GM18867 (cell line): ENCODE results near the gene MR1.
"Not testable (repeated sequence)": the region's sequence is repeated elsewhere in the genome, so short reads cannot be mapped to it uniquely, and the experiment has no call there.

ENCODE experiments used
- ATAC-seq: cut with Tn5 transposase; IDR thresholded peaks from one replicate; pipeline ENCODE4 v1.9.1; 2021; ENCODE audit warnings: mild to moderate bottlenecking, moderate library complexity; ENCODE audit not compliant: unreplicated experiment

Gene MR1

DNA sequence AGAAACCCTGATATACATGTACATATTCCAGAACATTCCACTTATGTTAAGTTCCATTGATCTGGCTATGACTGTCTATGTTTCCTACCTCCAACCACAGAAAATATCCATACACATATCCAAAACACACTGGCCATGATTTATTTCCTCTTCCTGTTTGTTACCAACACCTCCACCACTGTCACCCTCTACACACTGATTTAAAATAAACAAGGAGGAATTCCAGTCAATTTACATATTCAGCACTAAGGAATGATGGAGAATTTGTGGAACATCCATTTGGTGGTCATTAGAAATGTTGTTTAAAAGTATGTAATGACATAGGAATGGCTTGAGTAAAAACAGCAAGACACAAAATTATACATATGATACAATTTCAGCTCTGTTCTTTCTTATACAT is 5.6 kb upstream of the MR1 start:
- ATAC-seq = no peak

DNA sequence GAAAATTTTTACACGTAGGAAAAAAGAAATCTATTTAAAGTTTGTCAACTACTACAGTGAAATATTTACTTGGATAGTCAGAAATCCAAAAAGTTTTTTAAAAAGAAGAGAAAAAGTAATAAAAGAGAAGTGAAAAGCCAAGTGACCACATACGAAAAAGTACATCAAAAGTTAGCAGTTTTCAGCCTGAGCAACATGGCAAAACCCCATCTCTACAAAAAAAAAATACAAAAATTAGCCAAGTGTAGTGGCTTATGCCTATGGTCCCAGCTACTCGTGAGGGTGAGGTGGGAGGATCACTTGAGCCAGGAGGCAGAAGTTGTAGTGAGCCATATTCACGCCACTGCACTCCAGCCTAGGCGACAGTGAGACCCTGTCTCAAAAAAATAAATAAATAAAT is 5.2 kb upstream of the MR1 start:
- no peak for ATAC-seq

DNA sequence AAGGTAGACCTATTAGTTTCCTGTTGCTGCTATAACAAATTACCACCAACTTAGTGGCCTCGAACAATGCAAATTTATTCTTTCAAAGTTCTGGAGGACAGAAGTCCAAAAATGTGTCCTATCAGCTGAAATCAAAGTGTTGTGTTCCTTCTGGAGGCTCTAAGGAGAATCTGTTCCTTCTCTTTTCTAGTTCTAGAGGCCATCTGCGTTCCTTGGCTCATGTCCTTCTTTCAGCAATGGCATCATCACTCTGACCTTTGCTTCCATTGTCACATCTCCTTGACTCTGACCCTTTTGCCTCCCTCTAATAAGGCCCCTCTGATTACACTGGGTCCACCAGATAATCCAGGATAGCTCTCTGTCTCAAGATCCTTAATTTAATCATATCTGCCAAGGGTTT is 1.2 kb upstream of the MR1 start:
- no peak for ATAC-seq

DNA sequence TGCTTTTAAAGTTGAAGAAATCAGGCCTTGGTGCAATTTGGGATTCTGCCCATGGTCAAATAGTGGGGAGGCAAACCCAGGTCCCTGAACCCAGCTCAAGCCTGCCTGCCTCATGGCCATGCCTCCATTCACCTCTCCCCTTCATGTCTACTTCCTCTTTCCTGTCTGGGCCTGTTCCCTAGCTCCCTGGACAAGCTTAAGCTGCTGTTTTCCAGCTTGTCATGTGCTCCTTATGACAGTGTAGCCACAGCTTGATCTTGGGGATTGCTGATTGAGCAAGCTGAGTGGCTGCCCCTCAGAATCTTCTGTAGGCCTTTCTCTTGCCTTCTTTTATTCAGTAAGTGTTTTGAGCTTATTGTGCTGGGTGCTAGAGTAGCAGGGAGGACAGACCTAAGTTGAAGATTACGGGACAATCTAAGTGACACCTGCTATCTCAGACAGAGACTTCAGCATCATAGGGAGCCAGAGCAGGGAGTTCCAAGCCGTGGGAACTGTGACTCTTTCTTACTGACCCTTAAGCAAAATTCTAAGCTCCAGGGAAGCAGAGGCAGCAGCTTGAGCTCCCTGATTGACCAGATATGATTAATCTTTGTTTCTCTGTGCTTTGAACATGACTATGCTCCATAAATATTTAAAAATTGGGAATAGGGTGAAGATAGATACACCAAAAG is 520 bp upstream of the MR1 start:
- peak; percentile 23 for ATAC-seq

DNA sequence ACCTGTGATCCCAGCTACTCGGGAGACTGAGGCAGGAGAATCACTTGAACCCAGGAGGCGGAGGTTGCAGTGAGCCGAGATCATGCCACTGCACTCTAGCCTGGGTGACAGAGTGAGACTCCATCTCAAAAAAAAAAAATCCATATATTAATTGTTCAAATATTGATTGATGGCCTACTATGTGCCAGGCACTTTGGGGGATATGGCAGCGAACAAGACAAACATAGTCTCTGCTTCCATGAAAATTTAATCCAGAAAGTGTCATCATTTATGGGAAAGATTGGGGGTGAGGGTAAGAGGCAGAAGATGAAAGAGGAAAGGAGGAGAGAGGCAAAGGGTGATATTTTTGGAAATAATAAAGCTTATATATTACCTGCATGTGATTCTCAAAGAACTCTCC is 1.4 kb downstream of the MR1 start:
- ATAC-seq = not testable (repeated sequence)

- ATAC-seq = no peak
Observed at GRCh38 chr1:181036107-181036836, 2.5 kb downstream of the MR1 start.

DNA sequence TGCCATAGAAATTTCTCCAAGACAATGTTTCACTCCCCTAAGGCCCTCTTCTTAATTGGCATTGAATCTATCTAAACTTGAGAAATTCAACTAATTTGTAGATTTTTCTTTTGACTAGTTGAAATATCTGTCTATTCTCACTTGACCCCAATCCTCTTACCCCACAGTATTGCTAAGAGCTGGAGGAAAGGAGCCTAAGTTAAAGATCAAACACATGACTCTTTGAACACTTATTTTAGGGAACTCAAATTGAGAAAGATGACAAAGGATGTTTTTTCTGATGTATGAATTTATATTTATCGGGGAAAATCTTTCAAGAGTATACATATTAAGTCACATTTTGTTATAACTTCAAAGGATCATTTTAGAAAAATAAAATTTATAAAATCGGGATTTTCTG is 3.6 kb downstream of the MR1 start:
- no peak for ATAC-seq

DNA sequence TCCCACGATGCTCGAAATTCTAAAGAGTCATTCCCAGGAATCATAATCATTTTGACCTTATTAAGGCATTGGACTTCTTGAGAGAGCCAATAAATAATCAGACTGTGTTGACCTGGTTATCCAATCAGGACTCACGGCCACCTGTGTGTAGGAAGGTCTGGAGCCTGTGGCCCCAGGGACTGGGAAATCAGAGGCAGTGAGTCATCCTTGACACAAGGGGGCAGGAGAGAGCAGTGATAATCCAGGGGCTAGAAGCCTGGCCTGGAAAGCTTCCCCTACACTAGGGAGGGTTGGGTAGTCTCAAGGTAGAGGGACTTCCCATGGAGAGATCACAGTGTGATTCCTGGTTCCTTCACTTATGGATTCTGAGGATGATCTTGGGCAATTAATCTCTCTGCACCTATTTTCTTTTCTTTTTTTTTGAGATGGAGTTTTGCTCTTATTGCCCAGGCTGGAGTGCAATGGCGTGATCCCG is 4.7 kb downstream of the MR1 start:
- peak; percentile 44 for ATAC-seq

- ATAC-seq = no peak
Observed at GRCh38 chr1:181040284-181040865, 6.6 kb downstream of the MR1 start.

- no peak for ATAC-seq
Observed at GRCh38 chr1:181043025-181043888, 9.5 kb downstream of the MR1 start.

DNA sequence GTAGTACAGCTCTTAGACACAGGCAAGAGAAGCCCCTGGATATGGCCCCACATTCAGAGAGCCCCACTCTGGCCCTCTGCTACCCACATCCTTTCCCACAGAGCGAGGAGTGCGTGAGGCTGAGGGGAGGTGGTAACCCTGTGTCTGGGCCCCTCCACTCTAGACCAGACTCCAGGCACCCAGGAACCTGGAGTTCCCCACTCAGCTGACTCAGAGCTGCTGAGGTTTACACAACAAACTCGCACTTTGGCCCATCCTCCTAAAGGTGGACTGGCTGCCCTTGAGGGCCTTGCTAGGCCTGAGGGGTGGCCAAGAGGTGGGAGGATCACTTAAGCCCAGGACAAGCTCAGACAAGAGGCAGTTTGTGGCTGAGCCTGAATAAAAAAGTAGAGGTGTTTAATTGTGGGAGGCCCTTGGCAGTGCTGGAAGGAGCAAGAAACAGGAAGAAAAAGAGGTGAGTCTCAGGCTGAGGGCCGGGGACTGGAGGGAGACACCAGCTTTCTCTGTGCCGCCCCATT is 10.7 kb downstream of the MR1 start:
- peak; percentile 79 for ATAC-seq

- not testable (repeated sequence) for ATAC-seq
Observed at GRCh38 chr1:181045946-181046345, 12.2 kb downstream of the MR1 start.

DNA sequence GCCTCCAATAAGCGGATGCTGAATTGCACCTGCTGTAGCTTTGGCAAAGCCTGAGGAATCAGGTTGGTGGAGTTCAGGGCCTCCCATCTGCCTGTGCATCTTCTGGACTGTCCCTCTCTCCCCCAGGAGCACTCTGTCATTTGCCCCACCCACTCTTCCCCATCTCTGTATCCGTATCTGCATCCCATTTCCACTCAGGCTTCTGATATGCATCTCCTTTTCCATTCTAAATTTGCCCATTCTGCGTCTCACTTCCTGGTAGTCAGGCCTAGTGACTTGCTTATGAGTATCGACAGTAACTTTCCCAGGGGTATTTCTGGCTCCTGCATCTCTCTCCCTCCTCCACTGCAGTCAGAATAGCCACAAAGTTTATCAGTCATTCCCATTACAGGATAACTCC is 15.6 kb downstream of the MR1 start:
- no peak for ATAC-seq

GRCh38 chr1:181050922-181051321 is 17.1 kb downstream of the MR1 start:
- ATAC-seq = no peak

- no peak for ATAC-seq
Observed at GRCh38 chr1:181056560-181056959, 22.8 kb downstream of the MR1 start.

DNA sequence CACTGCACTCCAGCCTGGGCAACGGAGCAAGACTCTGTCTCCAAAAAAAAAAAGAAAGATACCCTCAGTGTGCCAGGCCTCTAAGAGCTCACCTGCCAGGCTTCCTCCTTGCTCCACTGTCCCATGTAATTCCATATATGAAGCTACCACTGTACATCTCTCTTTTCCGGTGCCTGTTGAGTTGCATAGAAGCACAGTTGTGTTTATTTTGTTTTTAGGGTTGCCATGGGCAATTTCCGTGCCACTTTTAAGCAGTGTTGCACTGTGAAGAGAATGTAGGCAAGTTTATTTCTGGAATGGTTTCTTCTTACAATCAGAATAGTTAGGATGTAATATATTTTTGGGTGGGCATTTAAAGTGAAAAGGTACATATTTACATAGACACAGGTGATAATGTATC is 23.3 kb downstream of the MR1 start:
- ATAC-seq = no peak

DNA sequence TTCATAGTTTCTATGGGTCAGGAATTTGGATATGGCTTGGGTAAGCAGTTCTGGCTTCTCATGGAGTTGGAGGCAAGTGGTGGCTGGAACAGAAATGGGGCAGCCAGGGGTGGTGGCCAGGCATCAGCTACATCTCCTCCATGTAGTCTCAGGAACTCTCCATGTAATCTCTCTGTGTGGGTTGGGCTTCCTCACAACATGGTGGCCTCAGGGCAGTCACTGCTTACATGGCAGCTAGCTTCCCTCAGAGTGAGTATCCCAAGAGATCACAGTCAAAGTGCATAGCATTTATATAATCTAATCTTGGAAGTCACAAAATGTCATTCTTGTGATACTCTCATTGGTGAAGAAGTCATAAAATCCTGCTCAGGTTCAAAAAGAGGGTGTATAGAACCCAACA is 25.7 kb downstream of the MR1 start:
- ATAC-seq = no peak

GRCh38 chr1:181060066-181060465 is 26.3 kb downstream of the MR1 start:
- no peak for ATAC-seq

DNA sequence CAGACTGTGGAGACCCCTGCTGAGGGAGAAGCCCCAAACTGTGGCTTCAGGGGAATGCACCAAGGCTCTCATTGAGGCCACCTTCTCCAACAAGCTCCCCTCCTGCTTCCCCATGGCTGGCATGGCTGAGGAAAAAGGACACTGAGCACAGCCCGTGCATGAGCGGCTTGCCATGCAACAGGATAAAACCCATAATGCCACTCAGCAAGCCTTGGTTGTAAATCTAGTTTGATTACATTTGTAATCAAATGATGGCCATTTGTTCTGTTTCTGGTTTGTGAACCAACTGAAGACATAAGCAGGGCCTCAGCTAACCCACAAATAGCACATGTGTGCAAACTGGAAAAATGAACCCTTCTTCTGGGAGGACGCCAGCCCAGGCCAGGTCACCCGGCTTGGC is 27.2 kb downstream of the MR1 start:
- not testable (repeated sequence) for ATAC-seq

GRCh38 chr1:181061487-181061886 is 27.7 kb downstream of the MR1 start:
- no peak for ATAC-seq
